ENCODE data around the gene RNF183. TPM values are rescaled to one million over a fixed set of nuclear protein-coding genes. Genes with fewer than 3 reads are reported as not detected.

Gene RNF183
- total RNA-seq, 1 experiment from 2014 or later, result not detected

- H3K36me3 ChIP-seq (ENCODE audit: control insufficient read depth, insufficient read depth, low read length), result no peaks in the 10 kb centered on the region
- H3K9me3 ChIP-seq (ENCODE audit: control insufficient read depth, insufficient read depth, low read depth, low read length), result no peaks in the 10 kb centered on the region
- BruUV-seq (replicated peaks), result no TSS peak
- TF ChIP-seq CTCF (IDR thresholded peaks at IDR 0.05) (no peak), TCF7L2 (IDR thresholded peaks at IDR 0.05; ENCODE audit: low read depth, low read length) (no peak), REST (IDR thresholded peaks at IDR 0.05; ENCODE audit: insufficient read depth in 1 of 2, low read depth in 2 of 2, low read length in 1 of 2) (no peak), SIN3A (IDR thresholded peaks at IDR 0.05; ENCODE audit: borderline replicate concordance, insufficient read depth, low read depth, low read length) (no peak), POLR2AphosphoS5 (IDR thresholded peaks at IDR 0.05; ENCODE audit: low read depth, low read length) (no peak)
- ChIA-PET POLR2A (no interaction called here), CTCF (no interaction called here)
- in situ Hi-C loops (cut with HindIII; ENCODE audit: low pct_unique_long_range_greater_than_20kb, low sequenced_read_pairs), result no loop called here
- peaks cover 14% of the 10 kb centered on the region for H3K27me3 ChIP-seq (ENCODE audit: control insufficient read depth, insufficient read depth, low read length)
- DNase-seq (ENCODE audit: low read depth, low spot score) (no peak), ATAC-seq (peak; percentile 80)
- 0 out of 2 replicates have a peak, but pooled peaks cover 3% of the 10 kb centered on the region for H3K4me1 ChIP-seq (ENCODE audit: control insufficient read depth, insufficient read depth, low read length)
- H3K4me3 ChIP-seq (ENCODE audit: low read depth in 2 of 2, low read length in 2 of 2), result peak within 1 kb of the TSS; percentile 43 to 51
- intact Hi-C loops (cut with micrococcal nuclease; ENCODE audit: unreplicated experiment), result no loop called here
- no peak within 1 kb of the TSS for H3K27ac ChIP-seq (ENCODE audit: low read length)
Observed at GRCh38 chr9:113349445-113350094, 46.4 kb upstream of the RNF183 start, which contains the start of gene BSPRY. BSPRY (plus strand) TSS chr9:113349541; CDS start chr9:113349580, 39 bp downstream.

GRCh38 chr9:113349066-113349444 lies 45.9 kb upstream of the RNF183 start:
- Histone ChIP-seq H3K27me3 (ENCODE audit: control insufficient read depth, insufficient read depth, low read length) (peaks cover 14% of the 10 kb centered on the region), H3K4me1 (ENCODE audit: control insufficient read depth, insufficient read depth, low read length) (0 out of 2 replicates have a peak, but pooled peaks cover 3% of the 10 kb centered on the region), H3K27ac (ENCODE audit: low read length) (no peak overlapping the region), H3K36me3 (ENCODE audit: control insufficient read depth, insufficient read depth, low read length) (no peaks in the 10 kb centered on the region), H3K4me3 (ENCODE audit: low read depth in 2 of 2, low read length in 2 of 2) (peak overlapping the region in 1 of 2 experiments; percentile 43; a peak in 2 of 4 replicates), H3K9me3 (ENCODE audit: control insufficient read depth, insufficient read depth, low read depth, low read length) (no peaks in the 10 kb centered on the region)
- intact Hi-C loops (cut with micrococcal nuclease; ENCODE audit: unreplicated experiment) (no loop called here), in situ Hi-C loops (cut with HindIII; ENCODE audit: low pct_unique_long_range_greater_than_20kb, low sequenced_read_pairs) (no loop called here)
- BruUV-seq (replicated peaks), result no TSS peak
- TF ChIP-seq SIN3A (IDR thresholded peaks at IDR 0.05; ENCODE audit: borderline replicate concordance, insufficient read depth, low read depth, low read length), result no peak
- no peak for TF ChIP-seq POLR2AphosphoS5 (IDR thresholded peaks at IDR 0.05; ENCODE audit: low read depth, low read length)
- TF ChIP-seq CTCF (IDR thresholded peaks at IDR 0.05), result no peak
- no peak for TF ChIP-seq REST (IDR thresholded peaks at IDR 0.05; ENCODE audit: insufficient read depth in 1 of 2, low read depth in 2 of 2, low read length in 1 of 2)
- TF ChIP-seq TCF7L2 (IDR thresholded peaks at IDR 0.05; ENCODE audit: low read depth, low read length), result no peak
- POLR2A ChIA-PET, result no interaction called here
- no peak for DNase-seq (ENCODE audit: low read depth, low spot score)
- ATAC-seq, result no peak
- CTCF ChIA-PET, result no interaction called here
